Epithelial cell of proximal tubule (primary cell): Measurements from ENCODE around the gene COPS7A. TPM values are rescaled to one million over a fixed set of nuclear protein-coding genes. Genes with fewer than 3 reads are reported as not detected.
A peak's percentile ranks its signal among the peaks of the same experiment; 100 is the strongest.

Experiments used
- DNase-seq: peaks from one replicate; pipeline ENCODE4 v3.0.0-alpha.2; 2011; ENCODE audit warnings: low read depth
- H3K4me3 ChIP-seq: 2 replicates; pipeline ENCODE4 v1.5.1; 2011; ENCODE audit warnings: low read depth, mild to moderate bottlenecking, low read length
- total RNA-seq: library from RNA; depleted of rRNA; stranded (reverse); fragments of >200 nt; gene quantifications from 2 replicates; pipeline ENCODE4 v1.2.3, GENCODE V29; 2015
- TF ChIP-seq, protein P1 (sequence below): conservative IDR thresholded peaks from 2 replicates; pipeline ENCODE4 v1.5.1; 2012; ENCODE audit warnings: low read depth, mild to moderate bottlenecking, low read length

COPS7A gene
- total RNA-seq, 1 donor from 2014 or later = 59.2 TPM

DNA sequence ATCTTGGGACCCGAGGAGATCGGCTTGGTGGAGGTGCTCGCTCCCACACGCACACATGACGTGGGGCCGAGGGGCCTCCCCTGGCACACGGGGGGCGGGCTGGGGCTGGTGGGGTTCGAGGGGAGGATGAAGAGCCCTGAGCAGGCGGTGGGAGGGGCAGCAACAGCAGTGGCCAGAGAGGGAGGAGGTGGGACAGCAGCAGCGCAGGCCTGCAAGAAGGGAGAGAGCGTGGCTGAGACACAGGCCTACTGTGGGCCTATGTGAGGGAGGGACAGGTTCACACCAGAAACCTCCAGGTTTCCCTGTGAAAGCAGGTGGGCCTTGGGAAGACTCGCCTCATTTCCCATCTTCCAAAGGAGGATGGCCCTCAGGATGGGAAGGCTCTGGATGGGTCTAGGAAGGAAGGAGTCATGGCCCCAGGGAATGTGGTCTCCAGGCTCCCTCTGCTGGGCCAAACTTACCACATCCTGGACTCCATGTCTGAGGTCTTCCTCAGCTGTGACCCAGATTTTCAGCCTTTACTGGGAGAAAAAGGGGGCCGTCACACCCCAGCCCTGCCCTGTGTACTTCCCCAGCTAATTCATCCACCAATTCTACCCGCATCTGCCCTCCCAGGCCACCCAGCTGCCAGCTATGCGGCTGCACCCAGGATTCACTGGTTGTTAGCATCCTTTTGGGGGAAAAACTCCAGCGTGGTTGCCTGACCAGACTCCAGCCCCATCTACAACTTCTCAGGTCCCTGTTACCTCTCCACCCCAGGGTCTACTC, 26.1 kb upstream of the COPS7A start:
- no peak for DNase-seq
- no peak overlapping the region for H3K4me3 ChIP-seq
- TF ChIP-seq, protein P1, sequence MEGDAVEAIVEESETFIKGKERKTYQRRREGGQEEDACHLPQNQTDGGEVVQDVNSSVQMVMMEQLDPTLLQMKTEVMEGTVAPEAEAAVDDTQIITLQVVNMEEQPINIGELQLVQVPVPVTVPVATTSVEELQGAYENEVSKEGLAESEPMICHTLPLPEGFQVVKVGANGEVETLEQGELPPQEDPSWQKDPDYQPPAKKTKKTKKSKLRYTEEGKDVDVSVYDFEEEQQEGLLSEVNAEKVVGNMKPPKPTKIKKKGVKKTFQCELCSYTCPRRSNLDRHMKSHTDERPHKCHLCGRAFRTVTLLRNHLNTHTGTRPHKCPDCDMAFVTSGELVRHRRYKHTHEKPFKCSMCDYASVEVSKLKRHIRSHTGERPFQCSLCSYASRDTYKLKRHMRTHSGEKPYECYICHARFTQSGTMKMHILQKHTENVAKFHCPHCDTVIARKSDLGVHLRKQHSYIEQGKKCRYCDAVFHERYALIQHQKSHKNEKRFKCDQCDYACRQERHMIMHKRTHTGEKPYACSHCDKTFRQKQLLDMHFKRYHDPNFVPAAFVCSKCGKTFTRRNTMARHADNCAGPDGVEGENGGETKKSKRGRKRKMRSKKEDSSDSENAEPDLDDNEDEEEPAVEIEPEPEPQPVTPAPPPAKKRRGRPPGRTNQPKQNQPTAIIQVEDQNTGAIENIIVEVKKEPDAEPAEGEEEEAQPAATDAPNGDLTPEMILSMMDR = peak; percentile 74

DNA sequence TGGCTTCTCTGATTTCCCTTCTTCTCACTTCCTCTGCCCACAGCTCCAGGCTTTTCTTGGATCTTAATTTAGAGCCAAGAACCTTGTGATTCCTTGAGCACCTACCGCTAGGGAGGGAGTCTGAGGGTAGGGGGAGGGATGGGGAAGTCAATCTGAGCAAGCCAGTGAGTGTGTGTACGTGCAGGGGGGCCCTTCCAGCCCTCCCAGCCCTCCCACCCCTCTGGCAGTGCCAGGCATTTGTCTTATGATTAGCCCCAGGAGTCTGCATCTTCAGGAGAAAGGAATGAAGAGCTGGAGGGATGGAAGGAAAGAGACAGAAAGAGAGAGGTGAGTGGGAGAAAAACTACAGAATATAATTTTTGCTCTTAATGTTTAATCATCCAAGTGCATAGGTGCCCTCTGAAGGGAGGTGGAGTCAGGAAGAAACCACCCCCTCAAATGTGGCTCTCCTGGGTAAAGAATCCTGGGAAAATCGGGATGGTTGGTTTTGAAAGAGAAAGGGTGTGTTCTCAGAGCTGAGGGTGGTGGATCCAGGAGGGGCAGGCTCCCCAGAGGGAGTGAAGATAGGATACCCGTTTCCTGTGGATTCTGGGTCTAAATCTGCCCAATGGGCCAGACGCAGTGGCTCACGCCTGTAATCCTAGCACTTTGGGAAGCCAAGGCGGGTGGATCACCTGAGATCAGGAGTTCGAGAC, 25.3 kb upstream of the COPS7A start:
- TF ChIP-seq, protein P1 = no peak
- no peak for DNase-seq
- no peak overlapping the region for H3K4me3 ChIP-seq

DNA sequence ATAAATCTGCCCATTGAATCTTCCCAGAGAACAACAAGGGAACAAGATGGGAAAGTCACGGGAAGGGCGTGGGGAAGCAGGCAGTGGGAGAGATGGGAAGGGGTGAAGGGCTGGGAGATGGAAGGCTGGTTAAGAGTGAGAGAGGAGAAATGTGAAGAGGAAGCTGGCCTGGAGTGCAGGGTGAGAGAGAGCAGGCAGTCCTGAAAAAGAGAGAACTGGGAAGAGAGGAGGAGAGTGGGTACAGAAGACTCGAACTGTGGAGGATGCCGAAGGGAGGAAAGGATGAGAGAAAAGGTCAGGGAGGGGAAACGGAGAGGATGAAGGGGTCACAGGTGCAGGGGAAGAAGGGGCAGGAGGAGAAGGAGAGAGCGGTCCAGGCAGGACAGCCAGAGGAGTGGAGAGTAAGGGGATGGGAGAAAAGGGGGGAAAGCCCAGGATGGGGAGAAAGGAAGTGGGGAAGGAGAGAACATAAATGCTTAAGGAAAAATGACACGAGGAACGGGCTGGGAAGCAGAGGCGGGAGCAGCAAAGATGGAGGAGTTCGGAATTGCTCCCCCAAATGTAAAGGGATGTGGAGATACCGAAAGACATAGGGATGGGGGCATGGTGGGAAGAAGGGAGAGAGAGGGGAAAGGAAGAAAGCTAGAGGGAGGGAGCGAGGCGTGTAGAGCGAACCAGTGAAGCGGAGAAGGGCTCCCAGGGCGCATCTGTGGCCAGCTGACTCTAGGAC, 24.4 kb upstream of the COPS7A start:
- no peak for DNase-seq
- TF ChIP-seq, protein P1 = no peak
- peak overlapping the region; percentile 57 for H3K4me3 ChIP-seq

DNA sequence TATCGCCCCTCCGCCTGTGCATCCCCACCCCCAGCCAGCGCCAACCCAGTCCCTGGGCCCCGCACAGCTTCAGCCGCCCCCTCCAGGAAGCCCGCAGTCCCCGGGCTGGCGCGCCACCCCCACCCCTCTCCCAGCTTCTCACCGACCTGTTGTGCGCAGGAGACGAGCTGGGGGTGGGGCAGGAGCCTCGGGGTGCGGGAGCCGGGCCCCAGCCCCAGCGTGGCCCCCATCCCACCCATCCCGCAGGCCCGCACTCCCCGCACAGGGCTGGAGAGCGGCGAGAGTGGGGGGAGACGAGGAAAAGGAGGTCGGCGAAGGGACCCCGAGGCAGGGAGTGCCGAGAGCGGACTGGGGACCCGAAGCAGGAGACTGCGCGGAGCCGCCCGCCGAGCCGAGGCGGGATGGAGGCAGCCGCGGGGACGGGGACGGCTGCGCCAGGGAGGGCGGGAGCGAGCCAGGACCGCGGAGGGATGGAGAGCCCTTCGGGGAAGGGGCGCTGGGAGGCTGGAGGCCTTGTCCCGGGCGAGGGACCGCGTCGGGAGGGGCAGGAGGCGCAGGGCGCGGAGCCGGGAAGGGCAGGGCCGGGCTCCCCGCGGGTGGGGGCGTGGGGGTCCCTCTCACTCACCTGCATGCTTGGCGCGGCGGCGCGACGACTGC, 23.7 kb upstream of the COPS7A start:
- TF ChIP-seq, protein P1 = no peak
- no peak for DNase-seq
- H3K4me3 ChIP-seq = peak overlapping the region; percentile 57

DNA sequence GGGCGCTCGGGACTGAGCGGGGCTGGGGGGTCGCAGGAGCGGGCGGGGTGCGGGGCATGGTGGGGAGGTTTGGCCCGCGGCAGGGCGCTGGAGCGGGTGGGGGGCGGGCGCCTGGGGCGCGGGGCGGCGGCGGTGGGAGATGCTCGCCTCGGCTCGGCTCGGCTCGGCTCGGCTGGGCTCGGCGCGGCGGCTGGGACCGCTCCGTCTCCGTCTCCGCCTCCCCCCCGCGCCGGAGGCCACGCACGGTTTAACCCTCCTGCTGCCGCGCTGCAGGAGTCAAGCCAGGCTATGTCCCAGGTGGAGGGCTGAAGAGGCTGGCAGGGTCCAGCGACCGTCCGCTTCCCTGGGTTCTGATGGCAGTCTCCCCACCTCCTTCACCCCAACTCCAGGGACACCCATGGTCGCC, 23.2 kb upstream of the COPS7A start, which contains the start of gene PIANP:
Gene PIANP, minus strand, starts transcription at position 170 of the 406 bp plus-strand sequence. CDS start 2,754 bp downstream, outside the sequence.
- TF ChIP-seq, protein P1 = no peak
- peak within 1 kb of the TSS; percentile 57 for H3K4me3 ChIP-seq
- no peak for DNase-seq

DNA sequence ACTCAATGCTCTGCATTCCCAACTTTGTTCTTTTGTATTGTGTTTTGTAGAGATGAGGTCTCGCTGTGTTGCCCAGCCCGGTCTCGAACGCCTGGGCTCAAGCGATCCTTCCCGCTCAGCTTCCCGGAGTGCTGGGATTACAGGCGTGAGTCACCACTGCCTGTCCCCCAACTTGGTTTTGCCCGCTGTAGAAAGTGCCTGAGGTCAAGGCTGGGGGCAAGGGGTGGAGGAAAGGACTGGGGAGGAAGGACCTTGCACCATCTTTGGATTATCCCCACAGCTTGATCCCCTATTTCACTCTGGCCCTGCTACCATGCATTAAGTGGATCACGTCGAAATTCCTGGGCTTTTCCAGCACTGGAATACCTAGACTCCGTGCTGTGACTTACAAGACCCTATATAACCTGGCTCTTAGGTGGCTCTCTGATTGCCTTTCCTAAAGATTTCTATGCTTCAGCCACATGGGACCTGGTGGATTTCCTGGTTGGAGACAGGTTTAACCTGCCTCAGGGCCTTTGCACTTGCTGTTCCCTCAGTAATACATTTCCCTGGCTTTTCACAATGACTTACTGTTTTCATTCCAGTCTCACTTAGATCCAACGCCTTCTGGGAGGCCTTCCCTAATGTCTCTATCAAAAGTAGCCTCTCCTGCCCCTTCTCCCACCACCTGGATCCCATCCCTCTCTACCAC, 22.6 kb upstream of the COPS7A start:
- no peak for DNase-seq

More for the DNA sequence above, 22.6 kb upstream of the COPS7A start:
- H3K4me3 ChIP-seq = peak overlapping the region; percentile 52
- TF ChIP-seq, protein P1 = no peak
